DND-41 (cell line): ENCODE results near the gene SPTBN4.
A peak's percentile ranks its signal among the peaks of the same experiment; 100 is the strongest.

Source experiments
- ATAC-seq: fragments of 200-7000 bp; cut with Tn5 transposase; 3 replicates; pipeline ENCODE4 v1.9.1; 2021; ENCODE audit warnings: low read depth; ENCODE audit not compliant: insufficient read depth
- DNase-seq: peaks from one replicate; pipeline ENCODE4 v3.0.0-alpha.2; 2020
- H2AFZ ChIP-seq: 2 replicates; pipeline ENCODE4 v1.6.0; 2012; ENCODE audit warnings: low read depth, low read length
- H3K27ac ChIP-seq: 2 replicates; pipeline ENCODE4 v1.5.1; 2012; ENCODE audit warnings: low read length, inconsistent platforms
- H3K27me3 ChIP-seq: fragments of 200-600 bp; sonication (generic); 2 replicates; pipeline ENCODE4 v1.6.0; 2012; ENCODE audit warnings: low read length, mild to moderate bottlenecking, inconsistent platforms; ENCODE audit not compliant: insufficient read depth, poor library complexity
- H3K36me3 ChIP-seq: 2 replicates; pipeline ENCODE4 v1.5.1; 2012; ENCODE audit warnings: low read length, inconsistent platforms; ENCODE audit not compliant: insufficient read depth
- H3K4me1 ChIP-seq: 2 replicates; pipeline ENCODE4 v1.5.1; 2012; ENCODE audit warnings: mild to moderate bottlenecking, low read length; ENCODE audit not compliant: insufficient read depth
- H3K4me2 ChIP-seq: 2 replicates; pipeline ENCODE4 v1.6.0; 2012; ENCODE audit warnings: mild to moderate bottlenecking, moderate library complexity, low read length, inconsistent platforms; ENCODE audit not compliant: insufficient read depth
- H3K4me3 ChIP-seq, 2 experiments: fragments of 200-600 bp in 1 of 2; shearing (Covaris generic) in 1 of 2; 2 replicates each; pipeline ENCODE4 v1.5.1; 2012 to 2016; ENCODE audit warnings: inconsistent platforms in 2 of 2, low read length in 2 of 2, mild to moderate bottlenecking in 2 of 2, low read depth in 1 of 2, moderate library complexity in 1 of 2
- H3K79me2 ChIP-seq: 2 replicates; pipeline ENCODE4 v1.6.0; 2012; ENCODE audit warnings: low read length, inconsistent platforms; ENCODE audit not compliant: insufficient read depth
- H3K9ac ChIP-seq: 2 replicates; pipeline ENCODE4 v1.6.0; 2012; ENCODE audit warnings: low read depth, mild to moderate bottlenecking, inconsistent platforms, low read length, moderate library complexity
- H3K9me3 ChIP-seq: 2 replicates; pipeline ENCODE4 v1.5.1; 2012; ENCODE audit warnings: low read length, moderate library complexity, mild to moderate bottlenecking, inconsistent platforms; ENCODE audit not compliant: insufficient read depth, severe bottlenecking
- H4K20me1 ChIP-seq: 2 replicates; pipeline ENCODE4 v1.6.0; 2012; ENCODE audit warnings: low read length; ENCODE audit not compliant: insufficient read depth
- EZH2 ChIP-seq: IDR thresholded peaks from 3 replicates; pipeline ENCODE4 v1.6.1; 2012; ENCODE audit warnings: borderline replicate concordance, low read depth, mild to moderate bottlenecking, moderate library complexity, low read length, inconsistent platforms; ENCODE audit not compliant: severe bottlenecking
- TF ChIP-seq, protein P1 (sequence below): IDR thresholded peaks from 2 replicates; pipeline ENCODE4 v1.5.1; 2012; ENCODE audit warnings: borderline replicate concordance, low read length, moderate library complexity, mild to moderate bottlenecking; ENCODE audit not compliant: poor library complexity, severe bottlenecking; ENCODE audit errors: extremely low read depth

The SPTBN4 gene

DNA sequence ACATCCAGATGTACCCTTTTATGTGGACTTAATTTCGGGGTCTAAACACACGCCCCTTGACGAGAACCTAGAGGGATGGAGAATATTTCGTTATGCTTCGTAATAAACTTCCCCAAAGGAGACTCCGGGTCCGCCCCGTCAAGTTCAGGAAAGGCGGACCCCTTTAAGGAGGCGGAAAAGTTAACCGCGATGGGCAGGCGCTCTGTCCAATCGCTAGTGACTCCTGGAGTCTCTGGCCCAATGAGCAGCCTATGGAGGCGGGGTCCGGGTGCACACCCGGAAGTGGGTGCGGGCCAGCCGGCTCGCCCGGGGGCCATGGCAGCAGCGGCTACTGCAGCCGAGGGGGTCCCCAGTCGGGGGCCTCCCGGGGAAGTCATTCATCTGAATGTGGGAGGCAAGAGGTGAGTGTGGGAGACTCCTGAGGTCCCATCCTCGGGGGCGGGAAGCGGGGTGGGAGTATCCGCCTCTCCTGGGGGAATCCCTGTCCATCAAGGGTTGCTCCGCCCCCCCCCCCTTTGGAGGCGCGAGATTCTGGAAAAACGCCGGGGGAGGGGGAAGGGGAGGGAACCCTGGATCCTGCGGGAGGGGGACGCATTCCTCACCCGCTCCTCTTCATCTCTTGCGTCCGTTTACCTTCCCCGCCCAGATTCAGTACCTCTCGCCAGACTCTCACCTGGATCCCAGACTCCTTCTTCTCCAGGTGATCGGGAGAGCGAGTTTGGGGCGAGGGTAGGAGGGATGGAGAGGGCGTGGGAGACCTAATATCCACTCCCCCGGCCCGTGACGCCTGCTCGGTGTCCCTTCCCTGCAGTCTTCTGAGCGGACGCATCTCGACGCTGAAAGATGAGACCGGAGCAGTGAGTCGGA lies 110.0 kb downstream of the SPTBN4 start, which contains the start of gene SHKBP1:
Gene SHKBP1 (plus strand): TSS at position 289 of the 867 bp plus-strand sequence. CDS start 27 bp downstream, at position 316.
- H3K9ac ChIP-seq: peak within 1 kb of the TSS; percentile 75
- peak; percentile 96 for DNase-seq
- H2AFZ ChIP-seq: peak within 1 kb of the TSS; percentile 87
- peak; percentile 100 for ATAC-seq
- TF ChIP-seq EZH2: no peak
- TF ChIP-seq, protein P1, sequence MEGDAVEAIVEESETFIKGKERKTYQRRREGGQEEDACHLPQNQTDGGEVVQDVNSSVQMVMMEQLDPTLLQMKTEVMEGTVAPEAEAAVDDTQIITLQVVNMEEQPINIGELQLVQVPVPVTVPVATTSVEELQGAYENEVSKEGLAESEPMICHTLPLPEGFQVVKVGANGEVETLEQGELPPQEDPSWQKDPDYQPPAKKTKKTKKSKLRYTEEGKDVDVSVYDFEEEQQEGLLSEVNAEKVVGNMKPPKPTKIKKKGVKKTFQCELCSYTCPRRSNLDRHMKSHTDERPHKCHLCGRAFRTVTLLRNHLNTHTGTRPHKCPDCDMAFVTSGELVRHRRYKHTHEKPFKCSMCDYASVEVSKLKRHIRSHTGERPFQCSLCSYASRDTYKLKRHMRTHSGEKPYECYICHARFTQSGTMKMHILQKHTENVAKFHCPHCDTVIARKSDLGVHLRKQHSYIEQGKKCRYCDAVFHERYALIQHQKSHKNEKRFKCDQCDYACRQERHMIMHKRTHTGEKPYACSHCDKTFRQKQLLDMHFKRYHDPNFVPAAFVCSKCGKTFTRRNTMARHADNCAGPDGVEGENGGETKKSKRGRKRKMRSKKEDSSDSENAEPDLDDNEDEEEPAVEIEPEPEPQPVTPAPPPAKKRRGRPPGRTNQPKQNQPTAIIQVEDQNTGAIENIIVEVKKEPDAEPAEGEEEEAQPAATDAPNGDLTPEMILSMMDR: no peak
- H3K27ac ChIP-seq: peak within 1 kb of the TSS; percentile 82
- peaks cover 22% of the 10 kb centered on the region for H3K4me1 ChIP-seq
- peaks cover 34% of the 10 kb centered on the region for H3K36me3 ChIP-seq
- no peaks in the 10 kb centered on the region for H3K9me3 ChIP-seq
- no peaks in the 10 kb centered on the region for H4K20me1 ChIP-seq
- peak within 1 kb of the TSS; percentile 70 to 90; a peak in 3 of 4 replicates for H3K4me3 ChIP-seq
- no peaks in the 10 kb centered on the region for H3K27me3 ChIP-seq
- peak within 1 kb of the TSS; percentile 88 for H3K4me2 ChIP-seq
- peaks cover 19% of the 10 kb centered on the region for H3K79me2 ChIP-seq

DNA sequence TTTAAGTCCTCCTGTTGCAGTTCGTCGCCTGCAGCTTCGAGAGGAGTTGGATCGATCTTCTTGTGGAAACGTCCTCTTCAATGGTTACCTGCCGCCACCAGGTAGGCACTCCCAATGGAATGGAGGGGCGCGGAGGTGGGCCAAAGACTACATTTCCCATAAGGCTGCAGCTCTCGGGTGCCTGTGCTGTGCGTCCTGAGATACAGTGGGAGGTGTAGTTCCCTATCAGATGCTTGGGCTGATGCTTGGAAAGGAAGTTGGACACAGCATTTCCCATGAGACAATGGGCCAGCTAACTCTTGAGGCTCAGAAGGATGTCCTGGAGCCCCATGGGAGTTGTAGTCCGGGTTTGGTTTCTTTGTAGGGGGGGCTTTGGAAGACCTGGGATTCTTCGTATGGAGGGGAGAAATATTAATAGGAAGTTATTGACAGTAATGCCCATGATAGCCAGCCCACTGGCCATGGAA lies 111.7 kb downstream of the SPTBN4 start:
- H3K36me3 ChIP-seq: peaks cover 45% of the 10 kb centered on the region

DNA sequence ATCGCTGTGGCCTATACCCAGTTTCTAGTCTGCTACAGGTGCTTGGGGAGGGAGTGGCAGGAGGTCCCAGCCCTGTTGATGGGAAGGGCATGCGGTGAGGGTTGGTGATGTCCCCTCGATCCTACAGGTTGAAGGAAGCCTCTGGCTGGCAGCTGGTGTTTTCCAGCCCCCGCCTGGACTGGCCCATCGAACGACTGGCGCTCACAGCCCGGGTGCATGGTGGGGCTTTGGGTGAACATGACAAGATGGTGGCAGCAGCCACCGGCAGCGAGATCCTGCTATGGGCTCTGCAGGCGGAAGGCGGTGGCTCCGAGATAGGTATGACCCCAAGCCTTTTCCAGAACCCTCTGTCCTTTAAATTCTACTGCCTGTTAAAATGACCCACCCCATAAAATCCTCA lies 113.8 kb downstream of the SPTBN4 start:
- no peak for TF ChIP-seq EZH2
- TF ChIP-seq, protein P1: no peak
- Histone ChIP-seq H3K36me3 (peaks cover 47% of the 10 kb centered on the region), H4K20me1 (no peaks in the 10 kb centered on the region), H3K4me3 (no peak overlapping the region), H3K27me3 (no peaks in the 10 kb centered on the region), H3K79me2 (peaks cover 19% of the 10 kb centered on the region), H3K9ac (no peak overlapping the region), H3K27ac (no peak overlapping the region), H3K9me3 (no peaks in the 10 kb centered on the region), H2AFZ (no peak overlapping the region), H3K4me1 (peaks cover 22% of the 10 kb centered on the region), H3K4me2 (no peak overlapping the region)
- ATAC-seq (no peak), DNase-seq (no peak)

More for the DNA sequence above, 111.7 kb downstream of the SPTBN4 start:
- H3K4me3 ChIP-seq: peak overlapping the region in 1 of 2 experiments; percentile 90; a peak in 1 of 4 replicates
- H3K9me3 ChIP-seq: no peaks in the 10 kb centered on the region
- H3K4me2 ChIP-seq: peak overlapping the region; percentile 88
- H4K20me1 ChIP-seq: no peaks in the 10 kb centered on the region
- peaks cover 22% of the 10 kb centered on the region for H3K4me1 ChIP-seq
- H3K79me2 ChIP-seq: peaks cover 19% of the 10 kb centered on the region
- ATAC-seq (no peak), DNase-seq (peak; percentile 29)
- H2AFZ ChIP-seq: no peak overlapping the region
- no peaks in the 10 kb centered on the region for H3K27me3 ChIP-seq
- peak overlapping the region; percentile 75; the same call in 1 of the 2 replicates for H3K9ac ChIP-seq
- no peak overlapping the region; the same call in 1 of the 2 replicates for H3K27ac ChIP-seq
- no peak for TF ChIP-seq EZH2
- TF ChIP-seq, protein P1: no peak
